Esophagus squamous epithelium (tissue), 4 donors: ENCODE measurements around the gene FMN2.

Experiments
- CTCF ChIP-seq, 6 experiments: fragments of 450-650 bp in 4 of 6; fragments of 200-600 bp in 2 of 6; sonication (generic) in 2 of 6; IDR thresholded peaks; one replicate each; pipeline ENCODE4 v1.5.1; 2016 to 2019; ENCODE audit warnings: antibody characterized with exemption in 6 of 6, mild to moderate bottlenecking in 4 of 6, moderate library complexity in 4 of 6
- POLR2A ChIP-seq, 4 donors: fragments of 450-650 bp; IDR thresholded peaks; one replicate each; pipeline ENCODE4 v1.6.1; 2017; ENCODE audit warnings: antibody characterized with exemption in 4 of 4, mild to moderate bottlenecking in 4 of 4, moderate library complexity in 3 of 4

GRCh38 chr1:240170266-240170665 lies 78.6 kb downstream of the FMN2 start:
- TF ChIP-seq CTCF (IDR thresholded peaks at IDR 0.05), result no peak
- TF ChIP-seq POLR2A (IDR thresholded peaks at IDR 0.05), result no peak
